Measurements from ENCODE around the gene LRIG2. TPM values are rescaled to one million over a fixed set of nuclear protein-coding genes. Genes with fewer than 3 reads are reported as not detected.

The LRIG2 gene
- polyA plus RNA-seq, 3 donors, result 0.93 to 12.7 (median 0.96) TPM

GRCh38 chr1:113035086-113035485 lies 37.9 kb upstream of the LRIG2 start:
- Mint-ChIP-seq H3K36me3 (no peaks in the 10 kb centered on the region), H3K4me3 (no peak overlapping the region), H3K4me1 (peaks cover 3% of the 10 kb centered on the region), H3K27ac (peak overlapping the region in 1 of 7 donors; percentile 57), H3K9me3 (no peaks in the 10 kb centered on the region), H3K27me3 (ENCODE audit: low read depth in 3 of 3) (peaks cover 2 to 7% (median 4%) of the 10 kb centered on the region in 3 donors)
- no peaks in the 10 kb centered on the region for H3K9me3 ChIP-seq (replicated peaks in 1 of 2; ENCODE audit: control insufficient read depth in 1 of 2, insufficient read depth in 1 of 2, low read length in 2 of 2)
- no peak overlapping the region for H3K9ac ChIP-seq (ENCODE audit: insufficient read depth, low read length, poor library complexity, severe bottlenecking)
- H3K79me2 ChIP-seq (ENCODE audit: insufficient read depth, low read length), result no peaks in the 10 kb centered on the region
- H3K4me3 ChIP-seq (replicated peaks in 1 of 3; ENCODE audit: low read depth in 2 of 3, low read length in 3 of 3), result no peak overlapping the region
- no peak for TF ChIP-seq CTCF (IDR thresholded peaks at IDR 0.05)
- intact Hi-C loops (cut with micrococcal nuclease), result no loop called here
- H3K27ac ChIP-seq (ENCODE audit: low read depth in 1 of 2, low read length in 2 of 2), result no peak overlapping the region
- whole genome bisulfite sequencing (ENCODE audit: insufficient coverage), result no CpG with 5 or more reads among the region's 5 CpGs
- no peak overlapping the region for H3K4me2 ChIP-seq (replicated peaks; ENCODE audit: extremely low read depth, low read length, poor library complexity, severe bottlenecking)
- no peak overlapping the region for H2AFZ ChIP-seq (ENCODE audit: insufficient read depth, low read depth, low read length, poor library complexity, severe bottlenecking)
- H3K4me1 ChIP-seq (ENCODE audit: control insufficient read depth in 1 of 2, insufficient read depth in 2 of 2, low read length in 2 of 2), result no peaks in the 10 kb centered on the region
- no peak for DNase-seq
- no peaks in the 10 kb centered on the region for H4K20me1 ChIP-seq (ENCODE audit: insufficient read depth, low read length)
- no peaks in the 10 kb centered on the region for H3K36me3 ChIP-seq (replicated peaks in 1 of 2; ENCODE audit: control insufficient read depth in 1 of 2, insufficient read depth in 2 of 2, low read length in 2 of 2)
- H3K27me3 ChIP-seq (ENCODE audit: control insufficient read depth in 2 of 2, insufficient read depth in 2 of 2, low read length in 2 of 2), result no peaks in the 10 kb centered on the region

GRCh38 chr1:113036639-113037321 lies 36.2 kb upstream of the LRIG2 start:
- Histone ChIP-seq H4K20me1 (ENCODE audit: insufficient read depth, low read length) (no peaks in the 10 kb centered on the region), H3K4me3 (replicated peaks in 1 of 3; ENCODE audit: low read depth in 2 of 3, low read length in 3 of 3) (no peak overlapping the region), H3K79me2 (ENCODE audit: insufficient read depth, low read length) (no peaks in the 10 kb centered on the region), H3K4me1 (ENCODE audit: control insufficient read depth in 1 of 2, insufficient read depth in 2 of 2, low read length in 2 of 2) (no peaks in the 10 kb centered on the region), H3K36me3 (replicated peaks in 1 of 2; ENCODE audit: control insufficient read depth in 1 of 2, insufficient read depth in 2 of 2, low read length in 2 of 2) (no peaks in the 10 kb centered on the region), H2AFZ (ENCODE audit: insufficient read depth, low read depth, low read length, poor library complexity, severe bottlenecking) (no peak overlapping the region), H3K4me2 (replicated peaks; ENCODE audit: extremely low read depth, low read length, poor library complexity, severe bottlenecking) (no peak overlapping the region), H3K9ac (ENCODE audit: insufficient read depth, low read length, poor library complexity, severe bottlenecking) (no peak overlapping the region), H3K9me3 (replicated peaks in 1 of 2; ENCODE audit: control insufficient read depth in 1 of 2, insufficient read depth in 1 of 2, low read length in 2 of 2) (no peaks in the 10 kb centered on the region), H3K27me3 (ENCODE audit: control insufficient read depth in 2 of 2, insufficient read depth in 2 of 2, low read length in 2 of 2) (no peaks in the 10 kb centered on the region), H3K27ac (ENCODE audit: low read depth in 1 of 2, low read length in 2 of 2) (no peak overlapping the region)
- Mint-ChIP-seq H3K27me3 (ENCODE audit: low read depth in 3 of 3) (peaks cover 2 to 5% (median 4%) of the 10 kb centered on the region in 3 donors), H3K27ac (no peak overlapping the region), H3K9me3 (no peaks in the 10 kb centered on the region), H3K4me3 (no peak overlapping the region), H3K4me1 (no peaks in the 10 kb centered on the region), H3K36me3 (no peaks in the 10 kb centered on the region)
- TF ChIP-seq CTCF (IDR thresholded peaks at IDR 0.05), result no peak
- no peak for DNase-seq
- WGBS (ENCODE audit: insufficient coverage), result no CpG with 5 or more reads among the region's 2 CpGs
- intact Hi-C loops (cut with micrococcal nuclease), result no loop called here

Data from CD14-positive monocyte (primary cell).